ENCODE results near the gene DCAF11.

DNA sequence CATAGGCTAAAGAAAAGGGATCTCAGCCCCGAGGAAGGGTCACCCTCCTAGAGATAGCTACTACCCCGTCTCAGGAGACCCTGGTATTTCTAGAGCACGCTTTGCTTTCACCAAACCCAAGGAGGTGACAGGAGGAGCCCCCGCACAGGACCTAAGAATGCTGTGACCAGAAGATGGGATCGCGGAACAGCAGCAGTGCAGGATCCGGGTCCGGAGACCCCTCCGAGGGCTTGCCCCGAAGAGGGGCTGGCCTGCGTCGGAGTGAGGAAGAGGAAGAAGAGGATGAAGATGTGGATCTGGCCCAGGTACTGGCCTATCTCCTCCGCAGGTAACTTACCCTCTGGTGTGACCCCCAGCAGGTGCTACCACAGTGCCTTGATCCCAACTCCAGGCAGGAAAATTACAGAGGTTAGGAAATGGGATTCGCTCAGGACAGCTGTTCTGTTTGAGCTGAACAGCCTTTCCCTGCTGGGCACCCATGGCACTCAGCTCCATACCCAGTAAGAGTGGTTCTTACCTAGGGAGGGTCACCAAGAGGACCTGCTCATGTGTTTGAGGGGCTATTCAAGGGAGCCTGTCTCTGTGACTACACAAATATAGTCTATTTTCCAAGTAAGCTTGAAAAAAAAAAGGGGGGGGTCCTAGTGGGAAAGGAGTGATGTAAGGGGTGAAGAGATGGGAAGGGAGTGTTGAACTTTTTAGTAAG lies 998 bp downstream of the DCAF11 start:
- TF ChIP-seq, protein P1, sequence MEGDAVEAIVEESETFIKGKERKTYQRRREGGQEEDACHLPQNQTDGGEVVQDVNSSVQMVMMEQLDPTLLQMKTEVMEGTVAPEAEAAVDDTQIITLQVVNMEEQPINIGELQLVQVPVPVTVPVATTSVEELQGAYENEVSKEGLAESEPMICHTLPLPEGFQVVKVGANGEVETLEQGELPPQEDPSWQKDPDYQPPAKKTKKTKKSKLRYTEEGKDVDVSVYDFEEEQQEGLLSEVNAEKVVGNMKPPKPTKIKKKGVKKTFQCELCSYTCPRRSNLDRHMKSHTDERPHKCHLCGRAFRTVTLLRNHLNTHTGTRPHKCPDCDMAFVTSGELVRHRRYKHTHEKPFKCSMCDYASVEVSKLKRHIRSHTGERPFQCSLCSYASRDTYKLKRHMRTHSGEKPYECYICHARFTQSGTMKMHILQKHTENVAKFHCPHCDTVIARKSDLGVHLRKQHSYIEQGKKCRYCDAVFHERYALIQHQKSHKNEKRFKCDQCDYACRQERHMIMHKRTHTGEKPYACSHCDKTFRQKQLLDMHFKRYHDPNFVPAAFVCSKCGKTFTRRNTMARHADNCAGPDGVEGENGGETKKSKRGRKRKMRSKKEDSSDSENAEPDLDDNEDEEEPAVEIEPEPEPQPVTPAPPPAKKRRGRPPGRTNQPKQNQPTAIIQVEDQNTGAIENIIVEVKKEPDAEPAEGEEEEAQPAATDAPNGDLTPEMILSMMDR (IDR thresholded peaks at IDR 0.05; ENCODE audit: low read depth, low read length), result no peak
- no peak for TF ChIP-seq EZH2phosphoT487 (IDR thresholded peaks at IDR 0.05; ENCODE audit: low read depth)

Data from OCI-LY3 (cell line).